ENCODE data around the gene PSG11. TPM values are rescaled to one million over a fixed set of nuclear protein-coding genes. Genes with fewer than 3 reads are reported as not detected.
"Not testable (repeated sequence)": the region's sequence is repeated elsewhere in the genome, so short reads cannot be mapped to it uniquely, and the experiment has no call there.

PSG11 gene
- total RNA-seq, 1 experiment from 2014 or later = 0.69 TPM

GRCh38 chr19:42988206-42988605 is 38.1 kb downstream of the PSG11 start:
- DNase-seq (ENCODE audit: low read depth) = not testable (repeated sequence)

GRCh38 chr19:42985588-42985987 is 40.7 kb downstream of the PSG11 start:
- no peak for DNase-seq (ENCODE audit: low read depth)

GRCh38 chr19:42982111-42982510 is 44.2 kb downstream of the PSG11 start:
- DNase-seq (ENCODE audit: low read depth) = not testable (repeated sequence)

GRCh38 chr19:42971451-42971850 is 54.8 kb downstream of the PSG11 start:
- not testable (repeated sequence) for DNase-seq (ENCODE audit: low read depth)

GRCh38 chr19:42965176-42965575 is 61.1 kb downstream of the PSG11 start:
- peak; percentile 91 for DNase-seq (ENCODE audit: low read depth)

- DNase-seq (ENCODE audit: low read depth) = no peak
Observed at GRCh38 chr19:42961119-42961518, 65.2 kb downstream of the PSG11 start.

Other genes starting within 250 kb of the PSG11 start
- 11.0 and 13.6 TPM in 2 replicates for gene PSG1, start 146.8 kb downstream of the PSG11 start, total RNA-seq (2014; rRNA removed; shearing (Covaris generic))
- 0.79 and 0.89 TPM in 2 replicates for gene PSG6, start 108.6 kb downstream of the PSG11 start, total RNA-seq (2014; rRNA removed; shearing (Covaris generic))
- gene PSG7, start 89.3 kb downstream of the PSG11 start, total RNA-seq (2014; rRNA removed; shearing (Covaris generic)) = 0.05 and 1.1 TPM in 2 replicates
- 0.34 and 1.1 TPM in 2 replicates for gene PSG2, start 56.2 kb upstream of the PSG11 start, total RNA-seq (2014; rRNA removed; shearing (Covaris generic))
- gene PSG5, start 160.1 kb upstream of the PSG11 start, total RNA-seq (2014; rRNA removed; shearing (Covaris generic)) = 44.3 and 48.9 TPM in 2 replicates
- gene PSG4, start 179.2 kb upstream of the PSG11 start, total RNA-seq (2014; rRNA removed; shearing (Covaris generic)) = 127 and 159 TPM in 2 replicates
- 4.3 and 5.8 TPM in 2 replicates for gene PSG9, start 243.1 kb upstream of the PSG11 start, total RNA-seq (2014; rRNA removed; shearing (Covaris generic))